ENCODE results near the gene NPAS3.

GRCh38 chr14:33198684-33199083, 260.0 kb downstream of the NPAS3 start:
- no peak for TF ChIP-seq CTCF (conservative IDR thresholded peaks at IDR 0.05; ENCODE audit: low read length)
- TF ChIP-seq EZH2phosphoT487 (IDR thresholded peaks at IDR 0.05; ENCODE audit: borderline replicate concordance, low read depth, low read length), result no peak
